HG03342 (cell line): ENCODE data around the gene RRH.
"Not testable (repeated sequence)": the region's sequence is repeated elsewhere in the genome, so short reads cannot be mapped to it uniquely, and the experiment has no call there.

ENCODE experiments used
- ATAC-seq: cut with Tn5 transposase; IDR thresholded peaks from one replicate; pipeline ENCODE4 v1.9.1; 2021; ENCODE audit warnings: mild to moderate bottlenecking, moderate library complexity; ENCODE audit not compliant: unreplicated experiment

The RRH gene

GRCh38 chr4:109836985-109837384, 9.2 kb downstream of the RRH start:
- ATAC-seq = no peak

- no peak for ATAC-seq
These were observed 18.8 kb downstream of the RRH start for GRCh38 chr4:109846395-109847098.

- no peak for ATAC-seq
These were observed 20.2 kb downstream of the RRH start, which contains the start of gene LRIT3 for GRCh38 chr4:109847896-109848442. LRIT3 (plus strand) TSS chr4:109848107; CDS start chr4:109848202, 95 bp downstream.

DNA sequence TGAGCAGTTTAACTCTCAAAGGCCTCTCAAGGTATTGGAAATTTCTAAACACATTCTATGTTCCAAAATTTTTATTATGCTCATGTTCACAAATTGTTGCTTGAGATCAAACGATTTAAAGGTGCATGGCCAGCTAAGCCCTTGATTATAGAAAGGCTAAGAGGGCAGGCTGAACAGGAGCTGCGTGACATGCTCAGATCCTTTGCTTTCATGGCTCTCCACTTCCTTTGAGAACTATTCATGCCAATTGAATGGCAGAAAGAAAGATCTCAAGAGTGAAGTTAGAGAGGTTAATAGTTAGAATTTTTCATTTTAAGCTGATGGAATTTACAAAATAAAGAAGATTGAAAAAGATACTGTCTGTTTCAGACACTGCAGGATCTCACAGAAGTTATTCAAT, 20.7 kb downstream of the RRH start:
- ATAC-seq = no peak

DNA sequence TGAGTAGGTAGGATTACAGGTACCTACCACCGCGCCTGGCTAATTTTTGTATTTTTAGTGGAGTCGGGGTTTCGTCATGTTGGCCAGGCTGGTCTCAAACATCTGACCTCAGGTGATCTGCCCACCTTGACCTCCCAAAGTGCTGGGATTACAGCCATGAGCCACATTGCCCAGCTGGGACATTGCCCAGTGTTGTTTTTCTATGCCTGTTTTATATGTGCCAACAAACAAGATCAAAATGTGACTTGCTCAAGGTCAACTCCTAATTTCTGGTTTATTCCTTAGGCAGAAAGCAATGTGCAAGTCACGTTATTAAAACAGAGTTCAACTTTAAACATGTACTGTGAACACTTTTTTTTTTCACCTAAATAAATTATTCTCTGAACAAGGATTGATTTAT, 22.8 kb downstream of the RRH start:
- ATAC-seq = no peak

DNA sequence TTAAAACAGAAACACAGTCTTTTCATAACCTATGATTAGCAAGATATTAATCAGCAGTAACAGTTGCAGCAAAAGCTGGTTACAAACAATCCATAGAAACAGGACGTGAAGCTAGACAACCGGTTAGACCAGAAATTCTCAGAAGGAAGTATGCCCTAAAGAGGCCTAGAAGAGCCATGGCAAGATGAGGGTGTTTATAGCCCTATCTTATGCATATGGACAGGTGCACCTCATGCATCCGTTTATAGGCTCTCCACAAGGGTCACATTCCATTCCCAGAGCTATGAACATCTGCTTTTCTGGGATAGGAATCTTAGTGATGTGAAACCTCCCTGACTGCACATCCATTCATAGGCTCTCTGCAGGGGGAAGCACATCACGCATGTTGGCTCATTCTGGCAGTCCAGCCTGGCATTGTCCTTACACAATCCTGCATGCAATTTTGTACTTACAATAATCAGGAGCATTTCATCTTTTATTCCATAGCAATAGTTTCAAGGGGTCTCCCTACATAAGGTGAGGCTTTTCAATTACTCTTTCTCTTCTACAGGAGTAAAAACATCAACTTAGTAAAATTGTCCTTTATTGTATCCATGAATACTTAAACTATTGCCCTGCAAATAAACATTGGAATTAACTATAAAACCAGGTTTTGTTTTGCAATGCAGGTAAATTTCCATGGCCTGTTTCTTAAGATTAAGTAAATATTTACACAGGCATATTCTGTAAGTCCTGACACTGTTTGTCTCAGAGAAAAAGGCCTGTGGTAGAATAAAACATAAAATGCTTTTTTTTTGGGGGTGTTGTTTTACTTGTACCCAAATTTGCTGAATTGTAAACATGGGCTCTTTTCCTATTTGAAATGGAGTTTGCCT, 31.9 kb downstream of the RRH start:
- not testable (repeated sequence) for ATAC-seq

DNA sequence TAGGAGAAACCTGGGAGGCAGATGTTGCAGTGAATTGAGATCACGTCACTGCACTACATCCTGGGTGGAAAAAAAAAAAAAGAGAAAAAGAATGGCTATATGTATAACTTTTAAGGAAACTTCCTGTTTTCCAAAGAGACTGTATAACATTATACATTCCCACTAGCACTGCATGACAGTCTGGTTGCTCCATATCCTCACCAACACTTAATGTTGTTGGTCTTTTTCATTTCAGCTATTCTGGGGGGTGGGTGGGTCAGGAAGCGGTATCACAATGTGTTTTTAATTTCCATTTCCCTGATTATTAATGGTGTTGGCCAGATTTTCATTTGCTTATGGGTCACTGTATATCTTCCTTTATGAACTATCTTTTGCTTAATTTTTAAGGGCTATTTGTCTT, 33.5 kb downstream of the RRH start:
- ATAC-seq = no peak

DNA sequence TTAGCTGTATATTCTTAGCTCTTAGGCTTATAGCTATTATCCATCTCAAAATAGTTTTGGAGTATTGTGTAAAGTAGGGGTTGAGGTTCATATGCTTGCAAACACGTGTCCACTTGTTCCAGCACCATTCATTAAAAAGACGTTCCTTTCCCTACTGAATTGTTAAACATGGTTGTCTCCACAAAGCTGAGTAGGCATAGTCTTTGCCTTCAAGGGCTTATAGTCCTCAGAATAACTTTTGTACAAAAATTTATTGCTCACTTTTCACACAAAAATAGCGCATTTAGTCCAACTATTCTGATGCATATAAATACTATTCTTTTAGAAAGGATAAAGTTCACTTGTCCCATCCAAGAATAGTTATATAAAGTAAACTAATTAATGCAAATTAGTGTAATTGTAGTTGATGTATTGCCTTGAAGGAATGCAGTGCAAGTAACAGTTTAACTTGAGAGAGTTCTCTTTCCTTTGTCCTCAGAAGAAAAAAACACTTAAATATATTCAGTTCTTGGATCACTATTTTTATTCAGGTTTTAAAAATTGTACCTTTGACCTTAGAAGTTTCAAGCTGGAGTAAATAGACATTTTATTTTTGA, 34.2 kb downstream of the RRH start:
- ATAC-seq = no peak

- no peak for ATAC-seq
These were observed 36.4 kb downstream of the RRH start for GRCh38 chr4:109864134-109864533.

DNA sequence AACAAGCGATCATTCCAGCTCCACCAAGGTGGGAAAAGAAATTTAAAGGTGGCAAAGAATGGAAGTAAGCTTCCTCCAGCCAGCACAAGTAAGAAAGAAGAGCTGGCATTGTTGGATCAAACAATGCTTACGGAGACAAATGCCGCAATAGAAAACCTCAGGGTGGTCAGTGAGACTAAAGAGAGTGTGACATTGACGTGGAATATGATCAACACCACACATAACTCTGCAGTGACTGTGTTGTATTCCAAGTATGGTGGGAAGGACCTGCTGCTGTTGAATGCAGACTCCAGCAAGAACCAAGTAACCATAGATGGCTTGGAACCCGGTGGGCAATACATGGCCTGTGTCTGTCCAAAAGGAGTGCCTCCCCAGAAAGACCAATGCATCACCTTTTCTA, 42.3 kb downstream of the RRH start:
- ATAC-seq = no peak

- no peak for ATAC-seq
These were observed 44.3 kb downstream of the RRH start for GRCh38 chr4:109872065-109872464.

DNA sequence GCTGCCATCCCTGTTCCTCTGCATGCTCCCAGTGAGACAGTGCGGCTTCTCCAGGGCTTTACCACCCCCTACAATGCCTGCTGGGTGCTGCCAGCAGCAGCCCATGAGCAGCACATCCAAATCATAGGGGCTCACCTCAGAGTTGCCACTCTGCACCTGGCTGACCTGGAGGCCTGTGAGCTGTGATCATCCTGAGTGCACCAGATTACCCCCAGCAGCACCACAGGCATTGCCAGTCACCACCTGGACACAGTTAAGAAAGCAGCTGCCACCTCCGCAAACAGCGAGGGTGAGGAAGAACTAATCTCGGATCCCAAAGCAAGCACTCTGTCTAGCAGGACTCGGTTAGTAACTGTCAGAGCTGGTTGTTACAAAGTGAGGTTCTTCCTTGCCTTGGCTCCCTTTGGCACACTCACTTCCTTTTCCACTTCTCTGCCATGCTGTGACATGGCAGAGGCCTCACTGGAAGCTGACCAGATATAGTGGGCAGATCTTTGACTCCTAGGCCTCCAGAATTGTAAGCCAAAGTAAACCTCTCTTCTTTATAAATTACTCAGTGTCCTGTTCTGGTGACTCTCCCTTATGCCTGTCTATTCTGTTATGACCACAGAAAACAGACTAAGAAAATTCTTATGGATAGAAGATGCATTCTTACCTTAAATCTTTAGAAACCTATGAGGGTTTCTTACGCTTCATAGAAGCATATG, 45.3 kb downstream of the RRH start:
- no peak for ATAC-seq

DNA sequence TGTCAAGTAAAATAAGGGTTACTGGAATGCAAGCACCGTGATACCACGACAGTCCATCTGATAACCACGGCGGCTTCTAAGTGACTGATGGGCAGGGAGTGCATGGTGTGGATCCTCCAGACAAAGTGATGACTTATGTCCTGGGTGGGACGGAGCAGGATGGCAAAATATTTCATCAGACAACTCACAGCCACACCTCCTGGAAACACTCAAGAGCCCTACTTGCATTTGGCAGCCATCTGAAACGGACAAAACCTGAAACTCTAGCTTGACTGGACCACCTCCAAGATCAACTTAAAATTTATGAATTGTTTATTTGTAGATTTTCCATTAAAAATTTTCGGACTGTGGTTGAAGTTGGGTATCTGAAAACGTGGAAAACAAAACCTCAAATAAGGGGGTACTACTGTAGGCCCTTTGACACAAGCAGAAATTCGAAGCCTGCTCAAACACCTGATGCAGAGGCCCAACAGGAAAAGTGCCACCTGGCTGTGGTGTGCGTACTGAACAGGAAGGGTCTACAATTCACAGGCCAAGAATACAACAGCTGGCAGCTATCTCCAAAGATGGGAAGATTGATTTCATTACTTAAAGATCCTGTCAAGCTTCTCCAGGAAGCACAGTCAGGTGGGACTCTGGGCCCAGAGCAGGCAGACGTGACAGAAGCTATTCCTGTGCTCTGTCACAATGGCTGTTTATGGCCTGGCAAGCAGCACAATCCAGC, 46.2 kb downstream of the RRH start:
- no peak for ATAC-seq

DNA sequence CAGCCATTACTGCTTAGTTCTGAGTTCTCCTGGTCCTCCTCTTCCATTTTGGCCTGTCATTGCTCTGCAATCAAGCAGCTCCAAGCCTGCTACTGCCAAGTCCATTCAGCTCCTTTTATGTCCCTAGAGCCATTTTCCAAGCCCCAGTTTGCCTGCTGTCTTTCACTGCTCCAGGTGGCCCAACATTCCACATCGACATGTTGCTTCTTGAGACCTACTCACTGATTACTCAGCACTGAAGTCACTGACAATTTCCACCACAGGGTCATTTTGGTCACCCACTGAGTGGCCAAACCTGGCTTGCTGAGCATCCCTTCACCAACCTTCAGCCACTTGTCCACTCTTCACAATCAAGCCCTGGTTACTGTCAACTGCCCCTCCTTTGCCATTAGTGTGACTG, 47.3 kb downstream of the RRH start:
- ATAC-seq = no peak

GRCh38 chr4:109875553-109875952, 47.8 kb downstream of the RRH start:
- ATAC-seq = not testable (repeated sequence)

DNA sequence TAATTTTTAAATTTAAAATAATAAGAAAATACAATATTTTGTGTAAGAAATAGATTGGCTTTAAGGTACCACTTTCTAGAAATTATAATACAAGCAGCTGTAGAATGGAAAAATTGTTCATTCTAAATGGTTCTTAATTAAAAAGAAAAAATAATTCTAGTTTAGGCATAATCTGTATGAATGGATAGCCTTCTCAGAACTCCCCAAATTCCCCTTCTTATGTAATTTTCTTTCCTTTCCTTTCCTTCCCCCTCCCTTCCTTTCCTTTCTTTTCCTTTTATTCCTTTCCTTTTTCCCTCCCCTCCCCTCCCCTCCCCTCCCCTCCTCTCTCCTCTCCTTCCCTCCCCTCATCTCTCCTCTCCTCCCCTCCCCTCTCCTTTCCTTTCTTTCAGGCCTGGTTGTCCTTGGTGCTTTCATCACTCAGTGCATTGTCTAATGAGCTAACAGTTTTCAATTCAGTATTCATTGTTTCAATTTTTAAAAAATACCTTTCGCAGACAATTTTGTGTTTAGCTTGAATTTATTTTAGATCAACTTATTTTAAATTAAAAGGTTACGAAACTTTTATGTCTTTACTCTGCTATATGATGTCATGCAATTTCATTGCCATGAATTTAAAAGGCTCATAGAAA, 49.0 kb downstream of the RRH start:
- no peak for ATAC-seq

- peak; percentile 79 for ATAC-seq
These were observed 49.6 kb downstream of the RRH start for GRCh38 chr4:109877400-109877799.

DNA sequence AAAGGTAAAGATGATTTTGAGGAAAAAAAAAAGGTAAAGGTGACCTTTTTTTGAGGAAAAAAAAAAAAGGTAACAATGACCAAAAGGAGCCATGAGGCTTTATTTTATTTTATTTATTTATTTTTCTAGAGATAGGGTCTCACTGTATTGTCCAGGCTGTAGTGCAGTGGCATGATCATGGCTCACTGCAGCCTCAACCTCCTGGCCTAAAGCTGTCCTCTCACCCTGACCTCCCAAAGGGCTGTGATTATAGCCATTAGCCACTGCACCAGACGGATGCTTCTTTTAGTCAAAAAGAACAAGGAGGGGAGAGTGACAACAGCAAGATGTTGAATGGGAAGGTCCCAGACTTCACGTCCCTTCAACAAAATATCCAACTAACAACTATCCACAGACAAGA, 50.6 kb downstream of the RRH start:
- ATAC-seq = no peak

- no peak for ATAC-seq
These were observed 51.3 kb downstream of the RRH start for GRCh38 chr4:109879081-109879480.
